Neural progenitor cell (in vitro differentiated cells): ENCODE results near the gene GET3. TPM values are rescaled to one million over a fixed set of nuclear protein-coding genes. Genes with fewer than 3 reads are reported as not detected.
A peak's percentile ranks its signal among the peaks of the same experiment; 100 is the strongest.
"Not testable (repeated sequence)": the region's sequence is repeated elsewhere in the genome, so short reads cannot be mapped to it uniquely, and the experiment has no call there.

Experiments used
- DNase-seq: peaks from one replicate; pipeline ENCODE4 v3.0.0-alpha.2; 2016; ENCODE audit warnings: low spot score
- H2AFZ ChIP-seq: fragments of 200-600 bp; sonication (generic); replicated peaks from 2 replicates; pipeline ENCODE4 v1.6.1; 2016; ENCODE audit warnings: antibody characterized with exemption
- H3F3A ChIP-seq: fragments of 200-600 bp; sonication (generic); 2 replicates; pipeline ENCODE4 v1.6.1; 2016; ENCODE audit warnings: antibody characterized with exemption, low read depth
- H3K27ac ChIP-seq: fragments of 200-600 bp; sonication (generic); 2 replicates; pipeline ENCODE4 v1.5.1; 2016; ENCODE audit warnings: mild to moderate bottlenecking
- H3K27me3 ChIP-seq: fragments of 200-600 bp; sonication (generic); 2 replicates; pipeline ENCODE4 v1.6.1; 2016; ENCODE audit warnings: mild to moderate bottlenecking, moderate library complexity
- H3K36me3 ChIP-seq: fragments of 200-600 bp; sonication (generic); 2 replicates; pipeline ENCODE4 v1.5.1; 2016
- H3K4me1 ChIP-seq: fragments of 200-600 bp; sonication (generic); 2 replicates; pipeline ENCODE4 v1.6.1; 2016; ENCODE audit warnings: mixed run types
- H3K4me2 ChIP-seq: fragments of 200-600 bp; sonication (generic); 2 replicates; pipeline ENCODE4 v1.6.1; 2016
- H3K4me3 ChIP-seq: fragments of 200-600 bp; sonication (generic); 2 replicates; pipeline ENCODE4 v1.5.1; 2016
- H3K79me2 ChIP-seq: fragments of 200-600 bp; sonication (generic); 2 replicates; pipeline ENCODE4 v1.6.1; 2016; ENCODE audit warnings: low read depth
- H3K9ac ChIP-seq: fragments of 200-600 bp; sonication (generic); 2 replicates; pipeline ENCODE4 v1.6.1; 2016
- H3K9me3 ChIP-seq: fragments of 200-600 bp; sonication (generic); 2 replicates; pipeline ENCODE4 v1.5.1; 2016; ENCODE audit warnings: low read depth
- H4K20me1 ChIP-seq: fragments of 200-600 bp; sonication (generic); 2 replicates; pipeline ENCODE4 v1.6.1; 2016; ENCODE audit warnings: low read depth
- H3K27ac Mint-ChIP-seq: 3 replicates; pipeline ENCODE4 v1.8.0; 2021; ENCODE audit warnings: mixed read lengths
- H3K27me3 Mint-ChIP-seq: 2 replicates; pipeline ENCODE4 v1.8.0; 2022; ENCODE audit warnings: low read depth, mild to moderate bottlenecking, inconsistent platforms, moderate library complexity, mixed read lengths; ENCODE audit not compliant: insufficient read depth
- H3K36me3 Mint-ChIP-seq: 3 replicates; pipeline ENCODE4 v1.8.0; 2021; ENCODE audit warnings: mixed read lengths
- H3K4me1 Mint-ChIP-seq: 3 replicates; pipeline ENCODE4 v1.8.0; 2021; ENCODE audit warnings: mixed read lengths
- H3K4me3 Mint-ChIP-seq: 3 replicates; pipeline ENCODE4 v1.8.0; 2021; ENCODE audit warnings: mild to moderate bottlenecking, moderate library complexity, mixed read lengths
- H3K9me3 Mint-ChIP-seq: 3 replicates; pipeline ENCODE4 v1.8.0; 2020; ENCODE audit warnings: mixed read lengths
- EZH2 ChIP-seq: fragments of 200-600 bp; sonication (generic); IDR thresholded peaks from 2 replicates; pipeline ENCODE4 v1.6.1; 2017; ENCODE audit warnings: antibody characterized with exemption, mild to moderate bottlenecking, moderate library complexity
- EZH2phosphoT487 ChIP-seq: fragments of 200-600 bp; sonication (generic); IDR thresholded peaks from 2 replicates; pipeline ENCODE4 v1.6.1; 2017; ENCODE audit warnings: antibody characterized with exemption
- total RNA-seq: library from RNA; depleted of rRNA; stranded (reverse); fragments of >200 nt; gene quantifications from 2 replicates; pipeline ENCODE4 v1.2.3, GENCODE V29; 2015; ENCODE audit warnings: low replicate concordance
- TF ChIP-seq, protein P1 (sequence below): fragments of 200-600 bp; sonication (generic); IDR thresholded peaks from 2 replicates; pipeline ENCODE4 v1.5.1; 2017; ENCODE audit warnings: antibody characterized with exemption, mild to moderate bottlenecking

GET3 gene
- total RNA-seq, 1 donor from 2014 or later, result 62.9 TPM

DNA sequence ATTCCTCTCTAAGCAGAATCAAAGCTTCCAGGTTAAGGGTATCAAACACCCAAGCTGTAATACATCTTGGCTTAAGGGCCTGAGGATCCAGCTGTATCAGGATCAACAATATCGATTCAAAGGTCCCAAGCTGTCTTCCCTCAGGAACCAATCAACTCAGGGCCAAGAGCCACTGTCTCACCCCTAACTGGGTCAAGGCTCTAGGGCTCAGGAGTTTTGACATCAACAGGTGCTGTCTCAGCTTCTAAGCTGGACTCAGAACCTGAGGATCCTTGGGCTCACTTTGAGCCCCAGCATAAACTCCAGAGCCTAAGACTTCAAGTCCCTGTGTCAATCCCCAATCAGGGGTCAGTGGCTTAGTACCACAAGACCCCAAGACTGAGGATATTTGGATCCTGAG is 41.8 kb upstream of the GET3 start:
- no peak overlapping the region for H3K27ac Mint-ChIP-seq

DNA sequence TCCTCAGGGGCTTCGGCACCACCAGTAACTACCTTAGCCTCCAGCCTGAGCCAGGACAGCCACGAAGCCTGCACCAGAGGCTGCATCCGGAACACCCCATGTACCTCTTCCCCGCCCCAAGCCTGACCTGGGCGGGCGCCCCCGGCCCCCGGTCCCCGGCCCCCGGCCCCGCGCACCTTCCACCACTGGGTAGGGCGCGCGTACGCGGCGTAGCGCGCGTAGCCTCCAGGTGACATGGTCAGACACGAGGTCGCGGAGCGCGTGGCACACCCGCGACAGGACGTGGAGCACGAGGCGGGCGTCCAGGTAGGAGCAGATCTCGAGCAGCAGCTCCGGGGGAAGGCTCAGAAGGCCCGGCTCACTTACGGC is 41.3 kb upstream of the GET3 start:
- H3F3A ChIP-seq, result peaks cover 36% of the 10 kb centered on the region
- Mint-ChIP-seq H3K4me1 (peaks cover 7% of the 10 kb centered on the region), H3K27me3 (peaks cover 2% of the 10 kb centered on the region), H3K36me3 (peaks cover 4% of the 10 kb centered on the region), H3K4me3 (peak overlapping the region; percentile 94), H3K9me3 (no peaks in the 10 kb centered on the region), H3K27ac (no peak overlapping the region)
- peak overlapping the region; percentile 58 for H2AFZ ChIP-seq
- H3K27ac ChIP-seq, result no peak overlapping the region
- TF ChIP-seq, protein P1, sequence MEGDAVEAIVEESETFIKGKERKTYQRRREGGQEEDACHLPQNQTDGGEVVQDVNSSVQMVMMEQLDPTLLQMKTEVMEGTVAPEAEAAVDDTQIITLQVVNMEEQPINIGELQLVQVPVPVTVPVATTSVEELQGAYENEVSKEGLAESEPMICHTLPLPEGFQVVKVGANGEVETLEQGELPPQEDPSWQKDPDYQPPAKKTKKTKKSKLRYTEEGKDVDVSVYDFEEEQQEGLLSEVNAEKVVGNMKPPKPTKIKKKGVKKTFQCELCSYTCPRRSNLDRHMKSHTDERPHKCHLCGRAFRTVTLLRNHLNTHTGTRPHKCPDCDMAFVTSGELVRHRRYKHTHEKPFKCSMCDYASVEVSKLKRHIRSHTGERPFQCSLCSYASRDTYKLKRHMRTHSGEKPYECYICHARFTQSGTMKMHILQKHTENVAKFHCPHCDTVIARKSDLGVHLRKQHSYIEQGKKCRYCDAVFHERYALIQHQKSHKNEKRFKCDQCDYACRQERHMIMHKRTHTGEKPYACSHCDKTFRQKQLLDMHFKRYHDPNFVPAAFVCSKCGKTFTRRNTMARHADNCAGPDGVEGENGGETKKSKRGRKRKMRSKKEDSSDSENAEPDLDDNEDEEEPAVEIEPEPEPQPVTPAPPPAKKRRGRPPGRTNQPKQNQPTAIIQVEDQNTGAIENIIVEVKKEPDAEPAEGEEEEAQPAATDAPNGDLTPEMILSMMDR, result no peak
- TF ChIP-seq EZH2phosphoT487, result no peak
- TF ChIP-seq EZH2, result no peak
- no peaks in the 10 kb centered on the region for H4K20me1 ChIP-seq
- H3K79me2 ChIP-seq, result no peaks in the 10 kb centered on the region
- H3K27me3 ChIP-seq, result no peaks in the 10 kb centered on the region
- no peak for DNase-seq
- H3K36me3 ChIP-seq, result no peaks in the 10 kb centered on the region
- H3K4me1 ChIP-seq, result peaks cover 7% of the 10 kb centered on the region
- H3K4me2 ChIP-seq, result peak overlapping the region; percentile 84
- peak overlapping the region; percentile 82 for H3K4me3 ChIP-seq
- H3K9ac ChIP-seq, result peak overlapping the region; percentile 64
- H3K9me3 ChIP-seq, result no peaks in the 10 kb centered on the region

More for the DNA sequence above, 41.8 kb upstream of the GET3 start:
- H3K36me3 Mint-ChIP-seq, result peaks cover 4% of the 10 kb centered on the region
- H4K20me1 ChIP-seq, result no peaks in the 10 kb centered on the region
- peak overlapping the region; percentile 64 for H3K9ac ChIP-seq
- H3K9me3 Mint-ChIP-seq, result no peaks in the 10 kb centered on the region
- no peak overlapping the region for H2AFZ ChIP-seq
- TF ChIP-seq, protein P1, result no peak
- H3K4me2 ChIP-seq, result peak overlapping the region; percentile 84
- DNase-seq, result no peak
- H3K4me3 ChIP-seq, result peak overlapping the region; percentile 82
- peaks cover 32% of the 10 kb centered on the region for H3F3A ChIP-seq
- H3K27me3 Mint-ChIP-seq, result peaks cover 2% of the 10 kb centered on the region
- H3K9me3 ChIP-seq, result no peaks in the 10 kb centered on the region
- no peaks in the 10 kb centered on the region for H3K79me2 ChIP-seq
- peaks cover 7% of the 10 kb centered on the region for H3K4me1 Mint-ChIP-seq
- H3K4me3 Mint-ChIP-seq, result peak overlapping the region; percentile 87
- peaks cover 7% of the 10 kb centered on the region for H3K4me1 ChIP-seq
- H3K36me3 ChIP-seq, result no peaks in the 10 kb centered on the region
- no peak overlapping the region for H3K27ac ChIP-seq
- H3K27me3 ChIP-seq, result no peaks in the 10 kb centered on the region

DNA sequence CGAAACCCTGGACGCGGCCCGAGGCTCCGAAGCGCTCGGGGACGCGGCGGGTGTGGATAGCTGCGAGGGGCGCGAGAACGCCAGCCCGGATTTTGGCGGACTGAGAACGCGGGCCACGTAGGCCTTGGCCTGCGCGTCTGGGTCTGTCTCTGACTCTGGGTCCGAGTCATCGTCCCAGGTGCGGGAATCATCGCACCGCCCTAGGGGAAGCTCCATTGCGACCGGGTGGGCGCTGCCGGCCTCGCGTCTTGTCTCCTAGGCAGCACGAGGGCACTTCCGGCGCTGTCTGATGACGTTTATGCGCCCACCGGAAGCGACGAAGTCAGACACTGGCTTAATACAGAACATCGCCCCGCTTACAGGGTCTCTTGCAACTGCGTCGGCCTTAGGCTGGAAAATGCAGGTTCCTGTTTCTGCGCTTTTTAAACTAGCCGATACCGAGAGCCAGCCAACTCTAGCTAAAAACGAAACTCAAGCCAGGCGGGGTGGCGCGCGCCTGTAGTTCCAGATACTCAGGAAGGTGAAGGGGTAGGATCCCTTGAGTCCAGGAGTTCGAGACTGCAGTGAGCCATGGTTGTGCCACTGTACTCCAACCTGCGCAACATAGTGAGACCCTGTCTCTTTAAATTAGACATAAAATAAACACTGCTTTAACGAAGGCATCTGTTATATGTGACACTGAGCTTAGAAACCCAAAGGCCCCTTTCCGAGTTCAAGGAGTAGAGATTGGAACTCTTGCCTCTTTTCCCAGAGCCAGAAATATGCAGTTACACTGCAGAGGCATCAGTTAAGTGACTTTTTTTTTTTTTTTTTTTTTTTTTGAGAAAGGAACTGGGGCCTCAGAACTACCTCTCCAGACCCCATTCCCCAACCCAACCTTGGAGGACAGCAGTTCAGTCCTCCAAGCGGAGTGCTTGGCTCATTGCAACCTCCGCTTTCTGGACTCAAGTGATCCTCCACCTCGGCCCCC is 40.6 kb upstream of the GET3 start, which contains the start of gene FBXW9:
Gene FBXW9 (minus strand): TSS at position 266 of the 970 bp plus-strand sequence. CDS start 50 bp downstream, at position 216.
- peak; percentile 96 for DNase-seq
- peak within 1 kb of the TSS; percentile 94 for H3K4me3 Mint-ChIP-seq
- Histone ChIP-seq H3K4me3 (peak within 1 kb of the TSS; percentile 82), H3K27ac (peak within 1 kb of the TSS; percentile 83), H3K27me3 (no peaks in the 10 kb centered on the region), H3K4me1 (peaks cover 7% of the 10 kb centered on the region), H4K20me1 (no peaks in the 10 kb centered on the region), H3K4me2 (peak within 1 kb of the TSS; percentile 84), H3K9me3 (no peaks in the 10 kb centered on the region), H3K79me2 (no peaks in the 10 kb centered on the region), H3K36me3 (no peaks in the 10 kb centered on the region), H3F3A (peaks cover 41% of the 10 kb centered on the region), H2AFZ (peak within 1 kb of the TSS; percentile 84), H3K9ac (peak within 1 kb of the TSS; percentile 75)
- H3K4me1 Mint-ChIP-seq, result peaks cover 7% of the 10 kb centered on the region
- H3K27ac Mint-ChIP-seq, result peak within 1 kb of the TSS; percentile 94
- no peaks in the 10 kb centered on the region for H3K9me3 Mint-ChIP-seq
- H3K36me3 Mint-ChIP-seq, result peaks cover 4% of the 10 kb centered on the region
- TF ChIP-seq, protein P1, result no peak
- TF ChIP-seq EZH2phosphoT487, result no peak
- no peak for TF ChIP-seq EZH2
- H3K27me3 Mint-ChIP-seq, result peaks cover 2% of the 10 kb centered on the region

DNA sequence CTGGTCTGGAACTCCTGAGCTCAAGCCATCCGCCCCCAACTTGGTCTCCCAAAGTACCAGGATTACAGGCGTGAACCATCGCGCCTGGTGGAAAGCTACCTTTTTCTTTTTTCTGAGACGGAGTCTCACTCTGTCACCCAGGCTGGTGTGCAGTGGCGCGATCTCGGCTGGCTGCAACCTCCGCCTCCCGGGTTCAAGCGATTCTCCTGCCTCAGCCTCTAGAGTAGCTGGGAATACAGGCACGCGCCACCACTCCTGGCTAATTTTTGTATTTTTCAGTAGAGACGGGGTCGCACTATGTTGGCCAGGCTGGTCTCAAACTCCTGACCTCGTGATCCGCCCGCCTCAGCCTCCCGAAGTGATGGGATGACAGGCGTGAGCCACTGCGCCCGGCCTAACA is 39.9 kb upstream of the GET3 start:
- peak overlapping the region; percentile 82 for H3K4me3 ChIP-seq
- H3K4me3 Mint-ChIP-seq, result peak overlapping the region; percentile 94
- H3K36me3 Mint-ChIP-seq, result not testable (repeated sequence)

More for the DNA sequence above, 39.9 kb upstream of the GET3 start:
- H3K4me1 ChIP-seq, H3K27ac ChIP-seq, H3K27ac Mint-ChIP-seq, H3K9me3 Mint-ChIP-seq, H4K20me1 ChIP-seq, H3K9me3 ChIP-seq, H3K4me1 Mint-ChIP-seq, H3K27me3 ChIP-seq, H3K27me3 Mint-ChIP-seq, H2AFZ ChIP-seq, H3K36me3 ChIP-seq, H3K9ac ChIP-seq, H3K79me2 ChIP-seq, DNase-seq: not testable (repeated sequence)
- Histone ChIP-seq H3F3A (peaks cover 44% of the 10 kb centered on the region), H3K4me2 (peak overlapping the region; percentile 84)
